Activated naive CD8-positive, alpha-beta T cell treated with anti-CD3 and anti-CD28 coated beads for 36 hours (primary cell): Measurements from ENCODE around the gene RXRG. TPM values are rescaled to one million over a fixed set of nuclear protein-coding genes. Genes with fewer than 3 reads are reported as not detected.

Experiments
- DNase-seq: peaks from one replicate; pipeline ENCODE4 v3.0.0; 2021
- H3K27ac Mint-ChIP-seq: one replicate; pipeline ENCODE4 v1.8.0; 2022; ENCODE audit warnings: mild to moderate bottlenecking, moderate library complexity, mixed read lengths
- H3K27me3 Mint-ChIP-seq: one replicate; pipeline ENCODE4 v1.8.0; 2022; ENCODE audit warnings: mild to moderate bottlenecking, mixed read lengths
- H3K36me3 Mint-ChIP-seq: one replicate; pipeline ENCODE4 v1.8.0; 2021; ENCODE audit warnings: mild to moderate bottlenecking, mixed read lengths
- H3K4me1 Mint-ChIP-seq: one replicate; pipeline ENCODE4 v1.8.0; 2021; ENCODE audit warnings: mixed read lengths
- H3K4me3 Mint-ChIP-seq: one replicate; pipeline ENCODE4 v1.8.0; 2022; ENCODE audit warnings: mild to moderate bottlenecking, moderate library complexity, mixed read lengths
- H3K9me3 Mint-ChIP-seq: one replicate; pipeline ENCODE4 v1.8.0; 2022; ENCODE audit warnings: mixed read lengths
- total RNA-seq, 2 experiments: library from RNA; stranded (reverse); gene quantifications; one replicate each; pipeline ENCODE4 v1.2.3, GENCODE V29; 2021

The RXRG gene
- total RNA-seq, 2 experiments from 2014 or later, result 0.10 TPM; not detected in 1

DNA sequence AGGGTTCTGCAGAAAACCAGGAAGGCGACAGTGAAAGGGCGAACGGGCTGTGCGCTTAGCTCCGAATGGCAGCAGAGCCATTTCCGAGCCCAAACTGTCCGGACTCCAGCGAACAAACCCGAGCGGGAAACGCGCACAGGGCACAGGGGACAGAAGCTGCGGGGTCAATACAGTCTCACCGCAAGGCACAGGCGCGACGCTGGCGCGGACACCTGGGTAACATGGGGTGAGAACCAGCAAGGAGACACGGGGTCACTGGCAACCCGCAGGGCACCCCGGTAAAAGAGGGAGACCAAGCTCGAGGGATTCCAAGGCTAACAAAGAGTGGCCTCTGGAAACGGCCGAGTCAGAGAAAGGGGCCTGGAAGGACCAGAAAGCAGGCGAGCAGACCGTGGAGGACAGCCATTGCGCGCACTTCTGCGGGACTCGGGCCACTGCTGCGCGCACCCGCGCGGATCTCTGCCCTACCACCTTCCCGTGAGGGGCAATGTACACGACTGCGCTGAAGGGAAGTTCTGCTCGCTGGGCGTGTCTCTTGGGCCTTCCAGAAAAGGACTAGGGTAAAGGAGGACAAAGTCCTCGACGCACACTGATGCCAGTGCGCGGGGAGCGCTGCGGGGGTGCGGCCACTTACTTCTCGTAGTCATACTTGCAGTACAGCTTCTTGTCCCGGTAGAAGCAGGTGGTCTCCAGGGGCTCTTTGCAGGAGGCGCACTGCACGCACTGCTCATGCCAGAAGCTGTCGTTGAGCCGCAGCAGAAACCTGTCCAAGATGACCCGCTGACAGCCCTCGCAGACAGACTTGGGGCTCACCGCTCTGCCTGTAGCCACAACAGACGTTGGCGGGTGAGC lies 92.3 kb downstream of the RXRG start:
- DNase-seq, result no peak
- no peaks in the 10 kb centered on the region for H3K36me3 Mint-ChIP-seq
- peaks cover 94% of the 10 kb centered on the region for H3K27me3 Mint-ChIP-seq
- no peak overlapping the region for H3K4me3 Mint-ChIP-seq
- peaks cover 14% of the 10 kb centered on the region for H3K4me1 Mint-ChIP-seq
- no peak overlapping the region for H3K27ac Mint-ChIP-seq
- H3K9me3 Mint-ChIP-seq, result no peaks in the 10 kb centered on the region

DNA sequence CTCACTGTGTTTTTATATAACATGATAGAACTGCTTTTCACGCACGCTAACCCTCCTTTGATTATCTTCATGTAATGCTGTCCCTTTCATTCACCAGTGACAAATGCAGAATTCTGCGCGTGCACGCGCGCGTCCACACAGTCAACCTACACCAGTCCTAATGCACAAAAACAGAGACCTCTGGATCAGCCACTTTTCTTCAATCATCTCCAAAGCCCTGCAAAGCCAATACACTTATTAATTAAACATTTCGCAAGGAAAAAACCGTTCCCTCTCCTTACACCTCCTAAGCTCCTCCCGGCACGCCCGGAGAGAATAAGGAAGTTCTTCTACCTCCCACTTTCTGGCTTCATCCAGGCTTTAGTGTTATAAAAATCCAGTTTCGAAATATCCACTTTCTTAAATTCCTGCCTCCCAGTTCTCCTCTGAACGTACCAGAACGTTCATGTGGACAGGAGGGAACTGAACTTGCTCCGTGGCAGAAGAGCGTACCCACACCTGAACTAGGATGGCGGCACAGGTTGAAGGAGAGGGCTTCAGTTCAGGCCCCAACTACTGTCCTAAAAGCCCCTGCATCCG lies 93.0 kb downstream of the RXRG start:
- Mint-ChIP-seq H3K4me3 (no peak overlapping the region), H3K27me3 (peaks cover 94% of the 10 kb centered on the region), H3K4me1 (peaks cover 14% of the 10 kb centered on the region), H3K27ac (no peak overlapping the region), H3K36me3 (no peaks in the 10 kb centered on the region), H3K9me3 (no peaks in the 10 kb centered on the region)
- no peak for DNase-seq

Other genes with a start within 250 kb of the RXRG start
- not detected for gene LMX1A, start 88.4 kb downstream of the RXRG start, total RNA-seq
- not detected for gene LRRC52, start 98.9 kb upstream of the RXRG start, total RNA-seq
- gene MGST3, start 186.1 kb upstream of the RXRG start, total RNA-seq, result 10 to 100 TPM; 31.7 to 33.3 TPM